Body of pancreas (tissue), 4 donors: Measurements from ENCODE around the gene NRP2.

Experiments
- POLR2A ChIP-seq, 3 donors: fragments of 450-650 bp; IDR thresholded peaks; one replicate each; pipeline ENCODE4 v1.6.1; 2016; ENCODE audit warnings: antibody characterized with exemption in 3 of 3, mild to moderate bottlenecking in 2 of 3
- TF ChIP-seq, protein P1 (sequence below), 7 experiments: fragments of 450-650 bp in 4 of 7; fragments of 200-600 bp in 3 of 7; sonication (generic) in 3 of 7; IDR thresholded peaks; one replicate each; pipeline ENCODE4 v1.5.1; 2016 to 2019; ENCODE audit warnings: antibody characterized with exemption in 7 of 7

GRCh38 chr2:205696331-205696926 lies 14.1 kb downstream of the NRP2 start:
- TF ChIP-seq, protein P1, sequence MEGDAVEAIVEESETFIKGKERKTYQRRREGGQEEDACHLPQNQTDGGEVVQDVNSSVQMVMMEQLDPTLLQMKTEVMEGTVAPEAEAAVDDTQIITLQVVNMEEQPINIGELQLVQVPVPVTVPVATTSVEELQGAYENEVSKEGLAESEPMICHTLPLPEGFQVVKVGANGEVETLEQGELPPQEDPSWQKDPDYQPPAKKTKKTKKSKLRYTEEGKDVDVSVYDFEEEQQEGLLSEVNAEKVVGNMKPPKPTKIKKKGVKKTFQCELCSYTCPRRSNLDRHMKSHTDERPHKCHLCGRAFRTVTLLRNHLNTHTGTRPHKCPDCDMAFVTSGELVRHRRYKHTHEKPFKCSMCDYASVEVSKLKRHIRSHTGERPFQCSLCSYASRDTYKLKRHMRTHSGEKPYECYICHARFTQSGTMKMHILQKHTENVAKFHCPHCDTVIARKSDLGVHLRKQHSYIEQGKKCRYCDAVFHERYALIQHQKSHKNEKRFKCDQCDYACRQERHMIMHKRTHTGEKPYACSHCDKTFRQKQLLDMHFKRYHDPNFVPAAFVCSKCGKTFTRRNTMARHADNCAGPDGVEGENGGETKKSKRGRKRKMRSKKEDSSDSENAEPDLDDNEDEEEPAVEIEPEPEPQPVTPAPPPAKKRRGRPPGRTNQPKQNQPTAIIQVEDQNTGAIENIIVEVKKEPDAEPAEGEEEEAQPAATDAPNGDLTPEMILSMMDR (IDR thresholded peaks at IDR 0.05): no peak
- no peak for TF ChIP-seq POLR2A (IDR thresholded peaks at IDR 0.05)
